Astrocyte of the spinal cord (primary cell): ENCODE measurements around the gene CCDC8.
"Not testable (repeated sequence)": the region's sequence is repeated elsewhere in the genome, so short reads cannot be mapped to it uniquely, and the experiment has no call there.

ENCODE experiments used
- DNase-seq: peaks from one replicate; pipeline ENCODE4 v3.0.0; 2011; ENCODE audit warnings: low read depth, low spot score
- H3K4me3 ChIP-seq: 2 replicates; pipeline ENCODE4 v1.5.1; 2011; ENCODE audit warnings: low read depth, mild to moderate bottlenecking, low read length, moderate library complexity
- CTCF ChIP-seq: IDR thresholded peaks from 2 replicates; pipeline ENCODE4 v1.5.1; 2012; ENCODE audit warnings: low read depth, mild to moderate bottlenecking, low read length, inconsistent platforms
- in situ Hi-C: cut with HindIII; loops from 2 replicates; pipeline ENCODE4 v1.10.0; 2017; ENCODE audit warnings: low sequenced_read_pairs

The CCDC8 gene

GRCh38 chr19:46381756-46382345 lies 31.5 kb downstream of the CCDC8 start:
- in situ Hi-C loops: no loop called here
- H3K4me3 ChIP-seq: no peak overlapping the region
- DNase-seq: no peak
- no peak for TF ChIP-seq CTCF

GRCh38 chr19:46381346-46381745 lies 32.0 kb downstream of the CCDC8 start:
- in situ Hi-C loops: no loop called here
- H3K4me3 ChIP-seq: no peak overlapping the region
- DNase-seq: no peak
- no peak for TF ChIP-seq CTCF

GRCh38 chr19:46380690-46381089 lies 32.7 kb downstream of the CCDC8 start:
- no peak for TF ChIP-seq CTCF
- DNase-seq: no peak
- in situ Hi-C loops: no loop called here

GRCh38 chr19:46378268-46378667 lies 35.1 kb downstream of the CCDC8 start:
- in situ Hi-C loops: no loop called here
- peak; percentile 66 for DNase-seq
- TF ChIP-seq CTCF: no peak
- H3K4me3 ChIP-seq: no peak overlapping the region

More at GRCh38 chr19:46380690-46381089, 32.7 kb downstream of the CCDC8 start:
- no peak overlapping the region for H3K4me3 ChIP-seq

- DNase-seq: no peak
- in situ Hi-C loops: no loop called here
- H3K4me3 ChIP-seq: no peak overlapping the region
- TF ChIP-seq CTCF: no peak
Observed at GRCh38 chr19:46376241-46377153, 36.9 kb downstream of the CCDC8 start.

- in situ Hi-C loops, H3K4me3 ChIP-seq, DNase-seq: not testable (repeated sequence)
Observed at GRCh38 chr19:46375476-46376067, 37.8 kb downstream of the CCDC8 start.
